DMS153 (cell line): Measurements from ENCODE around the gene SLC7A11.

Source experiments
- DNase-seq: peaks from one replicate; lab custom pipeline; 2025; lab: John Stamatoyannopoulos, UW

The SLC7A11 gene

GRCh38 chr4:138242076-138242833, at the start of gene SLC7A11:
TSS of gene SLC7A11 (minus strand) at chr4:138242349. CDS start at chr4:138242069, 280 bp downstream.
- DNase-seq = peak; percentile 99

- no peak for DNase-seq
Measured at GRCh38 chr4:138291431-138291830, 49.3 kb upstream of the SLC7A11 start.

GRCh38 chr4:138290805-138291204, 48.7 kb upstream of the SLC7A11 start:
- DNase-seq = peak; percentile 57

- no peak for DNase-seq
Measured at GRCh38 chr4:138279286-138279685, 37.1 kb upstream of the SLC7A11 start.

GRCh38 chr4:138277133-138277532, 35.0 kb upstream of the SLC7A11 start:
- no peak for DNase-seq

- no peak for DNase-seq
Measured at GRCh38 chr4:138275963-138276621, 33.9 kb upstream of the SLC7A11 start.

GRCh38 chr4:138275216-138275615, 33.1 kb upstream of the SLC7A11 start:
- no peak for DNase-seq

DNA sequence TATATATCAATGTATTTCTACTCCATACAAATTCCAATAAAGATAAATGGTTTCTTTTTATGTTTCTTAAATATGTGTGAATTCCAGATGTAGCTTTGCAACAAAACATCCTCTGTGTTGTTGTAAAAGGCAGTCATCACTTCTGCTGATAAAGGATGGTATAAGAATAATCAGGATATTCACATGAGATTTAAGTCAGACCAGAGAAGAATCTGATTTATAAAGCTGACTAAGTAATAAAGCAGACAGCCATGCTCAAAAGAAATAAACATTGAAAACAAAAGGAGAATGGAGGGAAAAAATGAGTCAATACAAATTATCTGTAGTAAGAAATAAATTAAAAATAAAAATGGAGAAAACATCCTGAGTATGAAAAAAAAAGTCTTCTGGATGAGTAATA, 27.0 kb upstream of the SLC7A11 start:
- DNase-seq = no peak

GRCh38 chr4:138267835-138268234, 25.7 kb upstream of the SLC7A11 start:
- DNase-seq = no peak

DNA sequence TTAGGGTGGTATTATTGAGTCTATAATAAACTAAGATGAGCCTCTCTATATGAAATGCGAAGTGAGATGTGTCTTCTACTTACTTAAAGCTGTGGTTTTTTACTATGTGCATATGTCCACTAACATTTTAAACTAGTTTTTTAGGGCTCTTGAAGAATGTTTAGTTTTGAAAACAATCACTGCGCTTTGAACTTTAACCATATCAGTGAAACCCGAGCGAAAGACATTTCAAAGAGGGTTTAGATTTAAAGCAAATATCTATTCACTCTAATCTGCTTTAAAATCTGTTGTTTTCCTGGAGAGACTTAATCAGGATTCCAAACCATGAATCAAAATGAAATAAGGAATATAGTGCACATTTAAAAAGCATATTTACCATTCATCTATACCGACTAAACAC, 24.8 kb upstream of the SLC7A11 start:
- no peak for DNase-seq

- DNase-seq = no peak
Measured at GRCh38 chr4:138263247-138263816, 21.2 kb upstream of the SLC7A11 start.

GRCh38 chr4:138262469-138262868, 20.3 kb upstream of the SLC7A11 start:
- no peak for DNase-seq

- DNase-seq = no peak
Measured at GRCh38 chr4:138262030-138262429, 19.9 kb upstream of the SLC7A11 start.

DNA sequence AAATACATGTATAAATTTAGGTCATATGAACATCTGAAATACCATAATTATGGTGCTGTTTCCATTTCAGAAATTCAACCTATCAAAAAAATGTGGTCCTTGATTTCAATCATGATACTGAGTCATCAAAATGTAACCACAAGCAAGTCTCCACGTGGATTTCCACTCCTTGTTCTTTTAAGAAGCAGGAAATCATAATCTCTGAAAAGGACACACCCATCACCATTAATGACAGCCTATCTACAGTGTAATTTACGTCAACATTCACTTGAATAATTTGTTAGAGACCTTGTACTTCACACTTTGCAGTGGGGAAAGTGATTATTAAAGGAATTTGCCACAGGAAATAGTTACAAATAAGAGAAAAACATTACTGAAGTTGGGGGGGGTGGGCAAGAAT, 17.7 kb upstream of the SLC7A11 start:
- peak; percentile 28 for DNase-seq

DNA sequence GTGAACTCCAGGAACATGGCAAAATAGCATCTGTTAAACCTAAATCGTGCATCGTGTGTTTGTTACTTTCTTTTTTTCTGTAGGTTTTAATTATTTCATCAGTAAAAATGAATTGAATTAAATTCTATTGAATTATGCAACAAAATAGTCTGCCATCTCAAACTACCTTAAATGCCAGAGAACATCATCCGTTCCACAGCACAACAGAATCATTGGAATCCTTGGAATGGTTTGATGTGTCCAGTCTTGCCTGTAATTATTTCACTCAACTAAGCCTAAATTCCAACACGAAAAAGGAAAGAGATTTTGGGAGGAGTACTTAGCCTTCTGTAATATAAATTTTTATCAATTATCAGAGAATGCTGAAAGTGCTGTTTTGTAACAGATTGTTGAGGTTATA, 17.1 kb upstream of the SLC7A11 start:
- no peak for DNase-seq

DNA sequence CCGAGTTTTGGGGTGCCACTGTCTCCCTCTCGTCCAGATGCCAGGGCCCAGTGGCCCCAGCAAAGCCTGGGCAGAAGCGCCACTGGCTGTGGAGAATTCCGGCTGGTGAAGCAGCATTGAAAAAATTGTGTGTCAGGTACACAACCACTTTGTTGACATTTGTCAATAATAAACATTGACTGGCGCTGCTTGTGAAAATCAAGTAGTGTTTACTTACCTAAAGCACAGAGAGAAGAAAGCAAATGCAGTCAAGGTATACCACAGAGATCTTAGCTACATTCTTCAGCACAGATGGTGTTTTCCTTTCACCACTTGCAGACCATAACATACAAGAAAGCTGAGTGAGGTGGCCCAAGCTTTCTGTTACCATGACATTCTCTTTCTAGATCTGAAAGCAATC, 14.5 kb upstream of the SLC7A11 start:
- DNase-seq = no peak

- DNase-seq = no peak
Measured at GRCh38 chr4:138255917-138256597, 13.9 kb upstream of the SLC7A11 start.

DNA sequence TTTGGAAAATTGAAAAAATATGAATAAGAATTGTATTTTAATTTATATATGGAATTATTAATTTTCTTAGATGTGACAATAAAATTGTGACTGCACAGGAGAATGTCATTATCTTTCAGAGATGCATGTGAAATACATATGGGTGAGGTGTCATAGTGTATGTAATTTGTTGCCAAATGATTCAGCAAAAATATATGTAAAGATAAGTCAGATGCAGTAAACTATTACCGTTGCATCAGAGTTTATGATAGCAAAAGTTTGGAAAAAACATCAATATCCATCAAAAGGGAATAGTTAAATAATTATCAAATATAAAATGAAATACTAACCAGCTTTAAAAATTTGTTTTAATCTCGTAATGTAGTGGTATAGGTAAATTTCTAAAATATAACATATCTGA, 10.4 kb upstream of the SLC7A11 start:
- DNase-seq = no peak

- no peak for DNase-seq
Measured at GRCh38 chr4:138251938-138252337, 9.8 kb upstream of the SLC7A11 start.

GRCh38 chr4:138249132-138249531, 7.0 kb upstream of the SLC7A11 start:
- no peak for DNase-seq

GRCh38 chr4:138248058-138248457, 5.9 kb upstream of the SLC7A11 start:
- DNase-seq = no peak

- DNase-seq = no peak
Measured at GRCh38 chr4:138247643-138248042, 5.5 kb upstream of the SLC7A11 start.

DNA sequence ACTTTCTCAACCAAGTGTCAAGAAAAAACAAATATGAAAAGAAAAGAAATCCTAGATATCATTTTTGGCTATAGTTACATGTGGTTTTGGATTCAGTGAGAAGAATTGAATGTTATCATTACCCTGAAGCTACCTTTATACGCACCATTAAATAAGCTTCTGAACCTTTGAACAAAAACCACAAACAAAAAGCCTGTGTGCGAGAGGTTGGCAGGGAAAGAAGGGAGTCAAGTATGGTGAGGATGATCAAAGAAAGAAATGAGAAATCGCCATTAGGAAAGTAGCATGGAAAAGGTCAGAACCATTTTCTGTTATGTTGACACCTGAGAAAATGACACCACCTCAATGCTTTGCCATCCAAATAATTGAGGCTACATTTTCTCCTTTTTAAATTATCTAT, 1.2 kb upstream of the SLC7A11 start:
- no peak for DNase-seq
